NCI-H2227 treated with DMSO at 0.1 percent for 48 hours (cell line): ENCODE data around the gene PCNX3.
"Not testable (repeated sequence)": the region's sequence is repeated elsewhere in the genome, so short reads cannot be mapped to it uniquely, and the experiment has no call there.

Source experiments
- DNase-seq: peaks from one replicate; lab custom pipeline; 2025; lab: John Stamatoyannopoulos, UW

PCNX3 gene

DNA sequence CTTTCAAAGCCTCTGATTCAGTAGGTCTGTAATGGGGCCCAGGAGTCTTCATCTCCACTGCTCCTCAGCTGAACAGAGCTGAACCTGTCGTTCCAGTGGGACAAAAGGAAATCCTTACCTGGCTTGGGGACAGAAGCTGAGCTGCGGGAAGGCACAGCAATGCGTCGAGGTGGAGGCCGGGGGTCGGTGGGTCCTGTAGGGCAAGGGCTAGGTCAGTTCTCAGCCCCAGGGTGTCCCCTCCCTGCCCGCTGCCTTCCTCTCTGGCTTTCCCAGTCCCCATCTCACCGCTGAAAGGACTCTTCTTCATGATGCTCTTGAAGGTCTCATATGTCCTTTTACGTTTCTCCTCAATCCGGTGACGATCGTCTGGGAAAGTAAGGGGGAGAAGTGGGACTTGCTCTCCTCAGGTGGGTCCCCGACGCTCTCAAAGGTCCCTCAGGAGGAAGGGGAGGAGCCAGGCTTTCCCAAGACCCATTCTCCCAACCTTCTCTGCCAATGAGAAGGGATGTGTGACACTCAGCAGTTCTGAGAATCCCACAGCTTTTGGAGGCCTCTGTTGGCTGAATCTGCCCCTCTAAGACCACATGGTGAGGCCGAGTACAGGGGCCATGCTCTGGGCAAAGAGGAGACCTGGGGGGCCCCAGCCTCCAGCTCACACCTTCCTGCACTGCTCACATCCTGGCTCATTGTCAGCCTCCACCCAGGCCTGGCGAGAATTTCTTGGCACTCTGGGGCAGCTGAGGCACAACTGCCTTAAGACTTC, 40.2 kb downstream of the PCNX3 start:
- DNase-seq, result no peak

DNA sequence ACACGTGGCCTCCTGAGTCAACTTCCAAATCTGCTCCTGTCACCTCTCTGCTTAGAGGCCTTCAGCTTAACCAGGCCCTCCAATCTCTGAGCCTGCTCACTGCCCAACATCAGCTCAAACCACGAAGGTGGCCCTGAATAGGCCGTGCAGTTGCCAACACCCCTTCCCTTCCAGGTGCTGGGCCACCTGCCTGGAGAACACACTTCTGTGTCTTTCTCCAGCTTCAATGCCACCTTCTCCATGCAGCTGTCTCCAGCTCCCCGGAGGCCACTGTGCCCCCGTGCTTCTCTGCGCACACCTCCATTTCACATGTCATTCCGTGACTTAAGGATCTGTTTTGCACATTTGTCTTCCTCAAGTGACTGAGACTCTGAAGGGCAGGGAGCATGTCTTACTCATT, 41.9 kb downstream of the PCNX3 start:
- DNase-seq, result no peak

DNA sequence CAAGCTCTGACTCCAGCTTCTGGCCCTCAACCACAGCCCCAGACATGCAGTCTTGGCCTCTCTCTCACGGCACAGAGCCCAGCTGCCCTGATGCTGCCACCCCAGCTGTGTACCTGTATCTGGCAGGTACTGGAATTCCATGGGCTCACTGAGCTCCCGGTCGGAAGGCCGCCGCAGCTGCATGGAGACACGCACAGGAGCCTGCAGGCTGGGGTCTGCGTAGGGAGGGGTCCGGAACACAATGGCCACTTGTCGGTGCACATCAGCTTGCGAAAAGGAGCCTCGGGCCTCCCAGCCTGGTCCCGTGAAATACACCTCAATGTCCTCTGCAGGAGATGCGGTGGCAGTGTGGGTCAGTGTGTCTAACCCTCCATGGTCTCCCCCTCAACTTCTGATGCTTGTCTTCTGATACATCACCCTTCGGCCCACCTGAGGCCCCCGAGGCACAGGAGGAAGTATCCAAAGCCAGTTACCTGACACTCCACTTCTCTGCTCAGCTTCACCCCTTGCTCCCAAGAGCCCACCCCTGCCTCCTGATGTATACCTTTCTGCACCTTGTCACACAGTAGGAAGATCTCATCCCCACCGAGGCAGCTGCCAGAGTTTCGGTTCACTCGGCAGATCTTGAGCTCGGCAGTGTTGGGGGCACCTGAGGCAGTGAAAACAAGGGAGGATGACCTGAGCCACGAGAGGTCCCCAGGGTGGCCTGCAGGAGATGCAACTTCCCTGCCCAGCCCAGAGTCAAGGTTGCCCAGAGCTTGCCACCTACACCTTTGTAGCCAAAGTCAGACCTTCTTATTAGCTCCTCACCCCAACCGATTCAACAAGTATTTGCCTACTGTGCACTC, 42.8 kb downstream of the PCNX3 start:
- DNase-seq, result no peak

DNA sequence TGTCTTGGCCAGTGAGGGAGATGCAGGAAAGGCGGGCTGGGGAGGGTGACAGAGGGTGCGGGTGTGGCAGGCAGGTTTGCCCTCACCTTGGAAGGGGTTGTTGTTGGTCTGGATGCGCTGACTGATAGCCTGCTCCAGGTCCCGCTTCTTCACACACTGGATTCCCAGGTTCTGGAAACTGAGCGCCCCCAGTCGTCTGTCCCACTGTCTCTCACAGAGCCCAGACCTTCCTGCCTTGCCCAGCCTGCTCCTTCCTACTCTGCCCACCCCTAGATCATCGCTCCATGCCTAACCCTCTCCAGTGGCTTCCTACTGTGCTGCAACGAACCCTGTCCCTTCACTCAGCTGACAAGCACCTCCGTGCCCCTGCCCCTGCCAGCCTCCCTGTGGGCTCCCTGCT, 44.5 kb downstream of the PCNX3 start:
- DNase-seq, result no peak

DNA sequence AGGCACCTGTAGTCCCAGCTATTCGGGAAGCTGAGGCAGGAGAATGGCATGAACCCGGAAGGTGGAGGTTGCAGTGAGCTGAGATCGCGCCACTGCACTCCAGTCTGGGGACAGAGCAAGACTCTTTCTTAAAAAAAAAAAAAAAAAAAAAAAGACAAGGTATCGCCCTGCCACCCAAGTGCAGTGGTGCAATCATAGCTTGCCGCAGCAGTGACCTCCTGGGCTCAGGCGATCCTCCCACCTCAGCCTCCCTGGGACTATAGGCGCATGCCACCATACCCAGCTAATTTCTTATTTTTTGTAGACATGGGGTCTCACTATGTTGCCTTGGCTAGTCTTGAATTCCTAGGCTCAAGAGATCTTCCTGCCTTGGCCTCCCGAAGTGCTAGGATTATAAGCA, 45.3 kb downstream of the PCNX3 start:
- not testable (repeated sequence) for DNase-seq

DNA sequence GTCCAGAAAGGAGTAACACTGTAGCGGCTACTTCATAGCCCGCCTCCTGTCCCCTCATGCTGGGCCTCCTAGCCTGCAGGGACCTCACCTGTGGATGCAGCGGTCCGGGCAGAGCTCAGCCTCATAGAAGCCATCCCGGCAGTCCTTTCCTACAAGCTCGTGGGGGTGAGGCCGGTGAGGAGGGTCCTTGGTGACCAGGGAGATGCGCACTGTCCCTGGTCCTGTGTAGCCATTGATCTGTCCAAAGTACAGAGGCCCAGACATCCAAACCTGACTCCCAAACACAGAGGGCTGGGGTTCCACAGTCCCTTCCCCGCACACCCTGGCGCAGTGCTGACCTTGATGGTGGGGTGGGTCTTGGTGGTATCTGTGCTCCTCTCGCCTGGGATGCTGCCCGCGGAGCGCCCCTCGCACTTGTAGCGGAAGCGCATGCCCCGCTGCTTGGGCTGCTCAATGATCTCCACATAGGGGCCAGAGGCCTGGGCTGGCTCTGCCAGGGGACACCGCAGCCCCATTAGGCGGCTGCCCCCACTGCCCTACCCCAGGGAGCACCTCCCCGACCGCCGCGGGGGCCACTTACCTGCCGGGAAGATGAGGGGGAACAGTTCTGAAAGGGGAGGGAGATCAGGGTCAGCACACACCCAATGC, 46.1 kb downstream of the PCNX3 start:
- DNase-seq, result no peak

DNA sequence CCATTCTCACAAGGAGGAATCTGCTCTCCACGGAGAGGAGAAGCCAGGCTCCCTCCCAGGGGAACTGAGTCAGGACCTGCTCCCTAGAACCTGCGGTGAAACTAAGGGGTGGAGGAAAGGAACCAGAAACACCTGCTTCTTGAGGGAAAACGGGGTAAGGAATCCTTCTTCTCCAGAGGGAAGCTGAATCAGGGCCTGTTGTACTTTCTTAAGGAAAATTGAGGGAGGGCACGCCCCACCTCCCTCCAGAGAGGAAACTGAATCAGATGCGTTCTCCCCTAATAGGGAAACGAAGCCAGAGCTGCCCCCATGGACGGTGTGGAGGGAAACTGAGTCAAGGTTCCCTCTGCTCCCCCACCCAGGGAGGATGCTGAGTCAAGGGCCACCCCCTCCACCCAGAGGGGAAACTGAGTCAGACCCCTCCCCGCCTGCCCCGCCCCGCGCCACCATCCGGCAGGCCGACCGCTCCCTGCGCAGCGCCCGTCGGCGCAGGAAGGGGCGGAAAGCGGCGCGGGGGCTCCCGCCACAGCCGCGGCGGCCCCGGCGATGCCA, 46.7 kb downstream of the PCNX3 start:
- DNase-seq, result no peak

DNA sequence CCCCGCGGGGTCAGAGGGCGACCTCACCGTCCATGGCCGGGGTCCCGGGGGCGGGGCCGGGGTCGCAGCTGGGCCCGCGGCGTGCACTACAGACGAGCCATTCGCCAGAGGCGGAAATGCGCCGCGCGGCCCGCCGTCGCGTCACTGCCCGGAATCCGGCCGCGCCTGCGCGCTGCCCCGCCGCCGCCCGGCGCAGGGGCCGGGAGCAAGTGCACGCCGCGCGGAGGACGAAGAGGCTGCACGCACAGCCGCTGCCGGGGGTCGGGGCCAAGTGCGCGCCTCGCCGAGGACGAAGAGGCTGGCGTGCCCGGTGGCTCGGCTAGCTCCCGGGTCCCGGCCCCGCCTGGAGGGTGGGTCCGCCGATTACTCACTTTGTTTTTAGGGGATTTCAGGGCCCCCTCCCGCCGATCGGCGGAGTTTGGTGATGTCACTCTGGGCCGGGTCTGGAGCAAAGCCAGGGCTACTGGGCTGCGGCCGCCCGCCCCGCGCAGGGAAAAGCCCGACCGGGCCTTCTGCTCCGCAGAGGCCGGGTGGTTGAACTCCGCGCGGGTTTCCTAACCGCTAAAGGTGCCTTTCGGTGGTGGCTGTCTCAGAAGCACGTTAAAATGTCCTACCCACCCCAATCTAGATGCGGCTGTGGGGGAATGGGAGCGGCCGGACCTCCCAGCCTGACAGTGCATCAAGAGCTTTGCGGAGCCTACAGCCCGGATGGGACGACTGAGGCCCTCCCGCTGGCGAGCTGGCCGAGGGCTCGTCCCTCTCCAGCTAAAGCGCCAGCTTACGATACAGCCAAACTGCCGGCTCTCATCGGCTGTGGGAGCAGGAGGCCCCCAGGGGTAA, 47.4 kb downstream of the PCNX3 start, which contains the start of gene RELA:
RELA (minus strand) TSS at position 118 of the 840 bp plus-strand sequence; CDS start at position 34, 84 bp downstream.
- DNase-seq, result peak; percentile 84

DNA sequence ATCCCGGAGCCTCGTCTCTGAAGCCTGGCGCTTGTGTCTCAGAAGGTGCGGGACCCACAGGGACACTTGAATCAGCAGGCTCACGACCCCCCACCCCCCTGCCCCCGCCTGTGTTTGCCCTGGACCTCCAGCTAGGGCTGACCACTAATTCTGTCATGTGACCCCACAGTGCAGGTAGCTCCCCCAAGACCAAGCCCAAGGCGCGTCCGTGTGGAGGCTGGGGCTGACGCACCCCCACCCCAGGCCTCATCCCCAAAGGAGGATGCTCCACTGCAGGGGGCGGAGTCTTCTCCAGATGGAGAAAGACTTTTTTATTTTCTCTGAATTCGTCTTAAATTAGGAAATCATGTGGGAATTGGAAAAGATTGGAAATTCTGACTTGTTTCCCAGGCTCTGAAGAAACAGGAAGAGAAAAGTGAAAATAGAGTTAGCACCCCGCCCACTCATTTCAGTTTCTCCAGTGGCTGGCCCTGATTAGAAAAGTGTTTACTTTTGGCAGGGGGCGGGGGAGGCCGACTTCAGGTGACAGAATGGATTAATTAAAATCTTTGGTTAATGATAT, 48.1 kb downstream of the PCNX3 start:
- DNase-seq, result no peak

DNA sequence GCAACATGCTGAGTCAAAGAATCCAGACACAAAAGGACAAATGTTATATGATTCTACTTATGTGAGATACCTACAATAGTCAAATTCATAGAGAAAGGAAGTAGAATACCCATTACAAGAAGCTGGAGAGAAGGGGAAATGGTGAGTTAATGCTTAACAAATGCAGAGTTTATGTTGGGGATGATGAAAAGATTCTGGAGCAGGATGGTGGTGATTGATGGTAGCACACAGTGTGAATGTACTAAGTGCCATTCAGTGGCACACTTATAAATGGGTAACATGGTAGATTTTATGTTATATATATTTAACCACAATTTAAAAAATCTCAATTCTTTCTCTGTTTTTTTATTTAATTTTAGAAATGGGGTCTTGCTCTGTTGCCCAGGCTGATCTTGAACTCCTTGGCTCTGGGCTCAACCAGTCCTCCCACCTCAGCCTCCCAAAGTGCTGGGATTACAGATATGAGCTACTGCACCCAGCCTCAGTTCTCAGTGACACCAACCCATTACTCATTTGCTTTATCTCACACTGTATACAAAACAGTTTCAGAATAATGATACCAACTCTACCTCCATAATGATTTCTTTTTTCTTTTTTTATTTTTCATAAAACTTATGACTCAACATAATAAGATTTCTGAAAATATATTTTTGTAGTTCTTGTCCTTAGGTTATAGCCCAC, 56.7 kb downstream of the PCNX3 start:
- no peak for DNase-seq

DNA sequence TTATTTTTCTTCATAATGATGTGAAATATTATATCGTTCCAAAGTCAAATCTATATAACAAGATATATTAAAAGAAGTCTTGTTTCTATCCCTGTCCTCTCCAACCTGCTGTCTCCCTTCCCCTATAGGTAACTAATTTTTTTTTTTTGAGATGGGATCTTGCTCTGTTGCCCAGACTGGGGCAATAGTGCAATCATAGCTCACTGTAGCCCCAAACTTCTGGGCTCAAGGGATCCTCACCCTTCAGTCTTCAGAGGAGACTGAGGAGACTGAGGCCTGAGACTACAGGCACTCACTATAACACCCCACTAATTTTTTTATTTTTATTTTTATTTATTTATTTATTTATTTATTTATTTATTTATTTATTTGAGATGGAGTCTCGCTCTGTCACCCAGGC, 57.4 kb downstream of the PCNX3 start:
- DNase-seq, result no peak

DNA sequence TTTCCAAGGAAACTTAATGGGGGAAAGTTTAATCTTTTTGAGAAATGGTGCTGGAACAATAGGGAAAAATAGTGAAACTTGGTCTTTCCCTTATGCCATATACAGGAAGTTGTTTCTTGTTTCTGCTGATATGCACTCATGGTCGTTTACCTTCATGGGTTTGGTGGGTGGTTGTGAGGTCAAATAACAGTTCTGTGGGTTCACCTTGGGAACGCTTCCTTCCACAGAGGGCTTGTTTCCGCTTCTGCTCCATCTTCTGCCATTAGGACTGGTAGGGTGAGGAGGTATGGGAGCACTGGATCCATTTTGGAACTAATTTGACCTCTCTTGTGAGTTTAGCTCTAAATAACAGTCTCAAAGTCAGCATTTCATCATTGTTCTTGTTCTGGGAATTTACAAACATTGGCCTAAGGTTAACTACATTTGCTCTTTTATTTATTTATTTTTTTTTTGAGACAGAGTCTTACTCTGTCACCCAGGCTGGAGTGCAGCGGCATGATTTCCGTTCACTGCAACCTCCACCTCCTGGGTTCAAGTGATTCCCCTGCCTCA, 64.7 kb downstream of the PCNX3 start:
- no peak for DNase-seq

DNA sequence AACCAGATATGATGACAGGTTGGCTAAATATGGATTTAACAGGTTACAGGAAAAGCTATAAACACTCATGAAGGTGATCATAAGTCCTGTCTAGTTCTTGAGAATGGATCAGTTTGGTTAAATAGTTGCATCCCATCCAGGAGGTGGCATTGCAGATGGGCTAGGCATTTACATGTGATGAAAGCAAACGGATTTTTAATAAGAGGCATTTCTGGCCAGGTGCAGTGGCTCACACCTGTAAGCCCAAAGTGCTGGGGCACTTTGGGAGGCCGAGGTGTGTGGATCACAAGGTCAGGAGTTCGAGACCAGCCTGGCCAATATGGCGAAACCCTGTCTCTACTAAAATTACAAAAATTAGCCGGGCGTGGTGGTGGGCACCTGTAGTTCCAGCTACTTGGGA, 67.9 kb downstream of the PCNX3 start:
- not testable (repeated sequence) for DNase-seq

DNA sequence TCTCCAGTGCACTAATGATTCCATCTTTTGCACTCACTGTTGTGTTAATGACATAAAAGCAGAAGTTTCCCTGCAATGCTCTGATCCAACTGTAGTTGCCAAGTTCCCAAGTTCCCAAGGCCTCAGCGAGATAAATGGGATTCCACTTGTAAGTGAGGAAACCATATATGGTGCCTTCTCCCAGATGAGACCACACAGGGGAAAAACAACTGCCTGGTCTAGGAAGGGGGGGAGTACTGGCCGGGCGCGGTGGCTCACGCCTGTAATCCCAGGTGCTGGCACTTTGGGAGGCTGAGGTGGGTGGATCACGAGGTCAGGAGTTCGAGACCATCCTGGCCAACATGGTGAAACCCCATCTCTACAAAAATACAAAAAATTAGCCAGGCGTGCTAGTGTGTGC, 70.4 kb downstream of the PCNX3 start:
- no peak for DNase-seq
